IMR-90 (cell line): Measurements from ENCODE around the gene SMARCA4. TPM values are rescaled to one million over a fixed set of nuclear protein-coding genes. Genes with fewer than 3 reads are reported as not detected.

ENCODE experiments used
- ATAC-seq: fragments of 200-7000 bp; cut with Tn5 transposase; 2 replicates; pipeline ENCODE4 v1.9.1; 2020; ENCODE audit warnings: low read depth, mild to moderate bottlenecking, moderate library complexity
- BruUV-seq: library from RNA; stranded (reverse); fragments of 400-500 nt; replicated peaks from 2 replicates; lab custom pipeline; 2021; lab: Mats Ljungman, UMichigan
- CTCF ChIA-PET: fragments of 300-600 bp; formaldehyde crosslinking; extraction: SDS; loops from one replicate; lab custom pipeline; 2021; ENCODE audit warnings: antibody characterized with exemption; lab: Yijun Ruan, JAX
- POLR2A ChIA-PET: fragments of 300-600 bp; sonication (Branson Sonifier 250); formaldehyde crosslinking; loops from one replicate; lab custom pipeline; 2022; ENCODE audit warnings: antibody characterized with exemption; ENCODE audit not compliant: unreplicated experiment; lab: Charles Lee
- DNase-seq: peaks from one replicate; pipeline ENCODE4 v3.0.0; 2013
- H2AFZ ChIP-seq: replicated peaks from 2 replicates; pipeline ENCODE3; 2013; ENCODE audit warnings: low read length, mild to moderate bottlenecking; ENCODE audit not compliant: poor library complexity
- H2AK5ac ChIP-seq: 2 replicates; pipeline ENCODE4 v1.6.1; 2013; ENCODE audit warnings: low read depth, low read length, inconsistent platforms
- H2AK9ac ChIP-seq: replicated peaks from 2 replicates; pipeline ENCODE3; 2013; ENCODE audit warnings: mild to moderate bottlenecking, low read depth, low read length, moderate library complexity; ENCODE audit not compliant: poor library complexity
- H2BK120ac ChIP-seq: 2 replicates; pipeline ENCODE4 v1.6.1; 2013; ENCODE audit warnings: low read depth, low read length, inconsistent platforms
- H2BK15ac ChIP-seq: 3 replicates; pipeline ENCODE4 v1.6.1; 2013; ENCODE audit warnings: low read depth, low read length, inconsistent platforms
- H2BK20ac ChIP-seq: 2 replicates; pipeline ENCODE4 v1.6.1; 2013; ENCODE audit warnings: low read depth, mild to moderate bottlenecking, inconsistent platforms, low read length, moderate library complexity
- H2BK5ac ChIP-seq: 2 replicates; pipeline ENCODE4 v1.6.1; 2013; ENCODE audit warnings: mild to moderate bottlenecking, low read depth, low read length, inconsistent platforms; ENCODE audit not compliant: poor library complexity, severe bottlenecking
- H3K14ac ChIP-seq: replicated peaks from 2 replicates; pipeline ENCODE4 v1.6.1; 2013; ENCODE audit warnings: low read depth, low read length, inconsistent platforms
- H3K18ac ChIP-seq: 2 replicates; pipeline ENCODE4 v1.6.1; 2013; ENCODE audit warnings: low read depth, low read length, control low read depth
- H3K23ac ChIP-seq: 2 replicates; pipeline ENCODE4 v1.6.1; 2013; ENCODE audit warnings: low read depth, low read length, inconsistent platforms
- H3K27ac ChIP-seq: 2 replicates; pipeline ENCODE4 v1.5.1; 2013; ENCODE audit warnings: mild to moderate bottlenecking, control low read depth, low read length; ENCODE audit not compliant: insufficient read depth
- H3K27me3 ChIP-seq: 2 replicates; pipeline ENCODE4 v1.6.1; 2013; ENCODE audit warnings: low read length; ENCODE audit not compliant: control insufficient read depth, insufficient read depth
- H3K36me3 ChIP-seq: 2 replicates; pipeline ENCODE4 v1.6.1; 2013; ENCODE audit warnings: low read length, mixed read lengths; ENCODE audit not compliant: control insufficient read depth, insufficient read depth
- H3K4ac ChIP-seq: 2 replicates; pipeline ENCODE4 v1.6.1; 2013; ENCODE audit warnings: low read depth, low read length, inconsistent platforms
- H3K4me1 ChIP-seq: 2 replicates; pipeline ENCODE4 v1.6.1; 2013; ENCODE audit warnings: low read length, mixed read lengths; ENCODE audit not compliant: control insufficient read depth, insufficient read depth
- H3K4me2 ChIP-seq: 2 replicates; pipeline ENCODE4 v1.6.1; 2013; ENCODE audit warnings: low read depth, mild to moderate bottlenecking, control low read depth, low read length, moderate library complexity
- H3K4me3 ChIP-seq: 2 replicates; pipeline ENCODE4 v1.5.1; 2013; ENCODE audit warnings: low read depth, mild to moderate bottlenecking, control low read depth, low read length, moderate library complexity; ENCODE audit not compliant: insufficient read depth
- H3K56ac ChIP-seq: 2 replicates; pipeline ENCODE4 v1.6.1; 2013; ENCODE audit warnings: low read length, inconsistent platforms; ENCODE audit not compliant: insufficient read depth; ENCODE audit errors: extremely low read depth
- H3K79me1 ChIP-seq, 2 experiments: 2 replicates each; pipeline ENCODE4 v1.6.1; 2013; ENCODE audit warnings: low read length in 2 of 2, inconsistent platforms in 1 of 2, low read depth in 1 of 2
- H3K9ac ChIP-seq: 2 replicates; pipeline ENCODE4 v1.6.1; 2013; ENCODE audit warnings: low read depth, low read length, control low read depth
- H3K9me1 ChIP-seq: 2 replicates; pipeline ENCODE4 v1.6.1; 2013; ENCODE audit warnings: low read length, inconsistent platforms; ENCODE audit not compliant: insufficient read depth
- H3K9me3 ChIP-seq: 2 replicates; pipeline ENCODE4 v1.6.1; 2013; ENCODE audit warnings: low read length; ENCODE audit not compliant: control insufficient read depth, insufficient read depth
- H4K20me1 ChIP-seq: 2 replicates; pipeline ENCODE4 v1.6.1; 2013; ENCODE audit warnings: low read length, inconsistent platforms; ENCODE audit not compliant: insufficient read depth
- H4K5ac ChIP-seq: 2 replicates; pipeline ENCODE4 v1.6.1; 2013; ENCODE audit warnings: mild to moderate bottlenecking, low read depth, low read length, control low read depth
- H4K8ac ChIP-seq, 2 experiments: 2 replicates each; pipeline ENCODE4 v1.6.1; 2013; ENCODE audit warnings: low read depth in 2 of 2, low read length in 2 of 2, control low read depth in 1 of 2, inconsistent platforms in 1 of 2
- H4K91ac ChIP-seq: 2 replicates; pipeline ENCODE4 v1.6.1; 2013; ENCODE audit warnings: low read depth, low read length, inconsistent platforms; ENCODE audit not compliant: insufficient read depth
- BHLHE40 ChIP-seq: fragments of 150-350 bp; IDR thresholded peaks from 2 replicates; pipeline ENCODE4 v1.6.1; 2016; ENCODE audit warnings: mild to moderate bottlenecking, low read depth, low read length
- CTCF ChIP-seq: conservative IDR thresholded peaks from 2 replicates; pipeline ENCODE4 v1.5.1; 2012; ENCODE audit warnings: mild to moderate bottlenecking, low read depth, low read length, improper control_type of control experiment
- ELK1 ChIP-seq: fragments of 150-350 bp; IDR thresholded peaks from 2 replicates; pipeline ENCODE4 v1.6.1; 2016; ENCODE audit warnings: low read depth, mild to moderate bottlenecking, low read length, moderate library complexity, borderline replicate concordance
- MXI1 ChIP-seq: IDR thresholded peaks from 2 replicates; pipeline ENCODE4 v1.6.1; 2012; ENCODE audit warnings: low read depth, mild to moderate bottlenecking, low read length, moderate library complexity, borderline replicate concordance
- NFE2L2 ChIP-seq: fragments of 150-350 bp; IDR thresholded peaks from 2 replicates; pipeline ENCODE4 v1.6.1; 2016; ENCODE audit warnings: low read depth, mild to moderate bottlenecking, low read length
- POLR2A ChIP-seq: IDR thresholded peaks from 2 replicates; pipeline ENCODE4 v1.6.1; 2012; ENCODE audit warnings: mild to moderate bottlenecking, low read depth, low read length
- SMC3 ChIP-seq: fragments of 150-350 bp; IDR thresholded peaks from 2 replicates; pipeline ENCODE4 v1.6.1; 2016; ENCODE audit warnings: low read depth, mild to moderate bottlenecking, antibody characterized with exemption, low read length, moderate library complexity
- WGBS, 2 experiments: methylation state at CpG; one replicate each; pipeline versions ENCODE4 v1.1.5 to v1.1.7; 2013; ENCODE audit warnings: missing lambda C conversion rate in 2 of 2; ENCODE audit not compliant: insufficient read length in 1 of 2; ENCODE audit errors: extremely low coverage in 2 of 2; 5-methylcytosine and 5-hydroxymethylcytosine counted together
- dilution Hi-C: fragments of 300-500 bp; cut with HindIII; formaldehyde crosslinking; loops from one replicate; pipeline ENCODE4 v1.14.3; 2018; ENCODE audit warnings: low sequenced_read_pairs; ENCODE audit not compliant: unreplicated experiment
- in situ Hi-C: fragments of 300-500 bp; cut with MboI; formaldehyde crosslinking; loops from 3 replicates; pipeline ENCODE4 v1.14.3; 2019; ENCODE audit warnings: low sequenced_read_pairs, inconsistent platforms, mixed read lengths
- intact Hi-C: fragments of 100-400 bp; cut with micrococcal nuclease; formaldehyde crosslinking; loops from 2 replicates; pipeline ENCODE4 v1.10.0; 2022
- polyA plus RNA-seq, 3 experiments: library from polyadenylated mRNA; depleted of rRNA; stranded (reverse); fragments of >200 nt; gene quantifications; 2 replicates each; pipeline ENCODE4 v1.2.3, GENCODE V29; 2012; ENCODE audit warnings: low replicate concordance in 1 of 3
- total RNA-seq: library from RNA; depleted of rRNA; stranded (reverse); fragments of >200 nt; gene quantifications from 2 replicates; pipeline ENCODE4 v1.2.3, GENCODE V29; 2012

SMARCA4 gene
- total and polyA plus RNA-seq, 2 of the 4 experiments (the other 2 are of a cell fraction), result 41.4 to 85.6 TPM

- H3K27ac ChIP-seq, result no peak overlapping the region
These were observed 66.6 kb downstream of the SMARCA4 start for GRCh38 chr19:11027381-11027780.

More at GRCh38 chr19:11027381-11027780, 66.6 kb downstream of the SMARCA4 start:
- Histone ChIP-seq H3K4me3 (no peak overlapping the region), H2BK120ac (no peak overlapping the region), H3K27me3 (no peaks in the 10 kb centered on the region), H2BK5ac (no peak overlapping the region), H4K20me1 (peaks cover 10% of the 10 kb centered on the region; the same call in 1 of the 2 replicates), H2BK20ac (no peak overlapping the region), H3K4ac (no peak overlapping the region), H4K5ac (no peak overlapping the region), H2AFZ (no peak overlapping the region), H3K9me3 (no peaks in the 10 kb centered on the region), H3K4me1 (no peaks in the 10 kb centered on the region), H3K23ac (no peak overlapping the region), H3K18ac (no peak overlapping the region), H3K36me3 (peaks cover 90% of the 10 kb centered on the region), H3K9ac (no peak overlapping the region), H2BK15ac (no peak overlapping the region), H2AK9ac (no peak overlapping the region), H2AK5ac (no peak overlapping the region), H3K4me2 (no peak overlapping the region), H3K9me1 (no peaks in the 10 kb centered on the region), H4K91ac (no peak overlapping the region), H3K14ac (no peak overlapping the region), H3K79me1 (peaks cover 4 to 30% of the 10 kb centered on the region in 2 experiments; a peak in 3 of 4 replicates), H4K8ac (no peak overlapping the region), H3K56ac (no peak overlapping the region)
- intact Hi-C loops, result no loop called here
- WGBS, 2 experiments, result 100% methylated on average over 6 of the region's 14 CpGs; no CpG with 5 or more reads in 1 of the 2 experiments
- dilution Hi-C loops, result no loop called here
- ChIA-PET POLR2A (no interaction called here), CTCF (no interaction called here)
- ATAC-seq (no peak), DNase-seq (no peak)
- TF ChIP-seq SMC3 (no peak), NFE2L2 (no peak), MXI1 (no peak), BHLHE40 (no peak), CTCF (no peak), POLR2A (no peak), ELK1 (no peak)
- in situ Hi-C loops, result no loop called here
- no TSS peak for BruUV-seq
